GM19023 (cell line): Measurements from ENCODE around the gene LMNA.
A peak's percentile ranks its signal among the peaks of the same experiment; 100 is the strongest.
"Not testable (repeated sequence)": the region's sequence is repeated elsewhere in the genome, so short reads cannot be mapped to it uniquely, and the experiment has no call there.

ENCODE experiments used
- ATAC-seq: cut with Tn5 transposase; IDR thresholded peaks from one replicate; pipeline ENCODE4 v1.9.1; 2021; ENCODE audit warnings: mild to moderate bottlenecking, moderate library complexity; ENCODE audit not compliant: unreplicated experiment

The LMNA gene

GRCh38 chr1:156114101-156114918, at the start of gene LMNA:
TSS of gene LMNA (plus strand) at chr1:156114711. CDS start at chr1:156114919, 208 bp downstream.
- peak; percentile 76 for ATAC-seq

GRCh38 chr1:156065212-156065611, 49.3 kb upstream of the LMNA start:
- no peak for ATAC-seq

DNA sequence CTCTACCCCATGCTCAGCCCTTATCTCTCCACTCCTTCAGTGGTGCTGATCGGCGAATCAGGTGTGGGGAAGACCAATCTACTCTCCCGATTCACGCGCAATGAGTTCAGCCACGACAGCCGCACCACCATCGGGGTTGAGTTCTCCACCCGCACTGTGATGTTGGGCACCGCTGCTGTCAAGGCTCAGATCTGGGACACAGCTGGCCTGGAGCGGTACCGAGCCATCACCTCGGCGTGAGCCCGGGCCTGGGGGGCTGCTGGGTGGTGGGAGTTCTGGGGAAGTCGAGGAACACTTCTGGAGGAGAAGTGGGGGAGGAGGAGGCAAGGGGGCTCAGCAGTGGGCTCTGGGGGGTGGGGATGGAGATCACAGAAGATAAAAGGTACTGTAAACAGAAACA, 48.6 kb upstream of the LMNA start:
- no peak for ATAC-seq

DNA sequence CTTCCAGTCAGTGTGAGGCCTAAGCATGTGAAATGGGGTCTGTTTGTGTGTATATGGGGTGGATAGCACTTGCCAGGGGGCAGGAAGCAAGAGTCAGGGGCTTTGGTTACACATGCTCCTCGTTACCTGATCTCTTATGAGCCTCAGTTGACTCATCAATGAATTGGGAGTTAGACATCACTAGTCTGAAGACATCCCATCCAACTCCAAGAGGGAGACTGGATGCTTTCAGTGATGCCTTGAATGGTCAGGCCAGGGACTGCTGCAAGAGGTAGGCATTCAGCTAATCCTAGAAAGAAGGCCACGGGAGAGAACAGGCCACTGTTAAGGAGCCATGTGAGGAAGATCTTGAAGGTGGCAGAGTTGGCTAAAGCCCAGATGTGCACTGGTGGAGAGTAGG, 47.2 kb upstream of the LMNA start:
- ATAC-seq = no peak

DNA sequence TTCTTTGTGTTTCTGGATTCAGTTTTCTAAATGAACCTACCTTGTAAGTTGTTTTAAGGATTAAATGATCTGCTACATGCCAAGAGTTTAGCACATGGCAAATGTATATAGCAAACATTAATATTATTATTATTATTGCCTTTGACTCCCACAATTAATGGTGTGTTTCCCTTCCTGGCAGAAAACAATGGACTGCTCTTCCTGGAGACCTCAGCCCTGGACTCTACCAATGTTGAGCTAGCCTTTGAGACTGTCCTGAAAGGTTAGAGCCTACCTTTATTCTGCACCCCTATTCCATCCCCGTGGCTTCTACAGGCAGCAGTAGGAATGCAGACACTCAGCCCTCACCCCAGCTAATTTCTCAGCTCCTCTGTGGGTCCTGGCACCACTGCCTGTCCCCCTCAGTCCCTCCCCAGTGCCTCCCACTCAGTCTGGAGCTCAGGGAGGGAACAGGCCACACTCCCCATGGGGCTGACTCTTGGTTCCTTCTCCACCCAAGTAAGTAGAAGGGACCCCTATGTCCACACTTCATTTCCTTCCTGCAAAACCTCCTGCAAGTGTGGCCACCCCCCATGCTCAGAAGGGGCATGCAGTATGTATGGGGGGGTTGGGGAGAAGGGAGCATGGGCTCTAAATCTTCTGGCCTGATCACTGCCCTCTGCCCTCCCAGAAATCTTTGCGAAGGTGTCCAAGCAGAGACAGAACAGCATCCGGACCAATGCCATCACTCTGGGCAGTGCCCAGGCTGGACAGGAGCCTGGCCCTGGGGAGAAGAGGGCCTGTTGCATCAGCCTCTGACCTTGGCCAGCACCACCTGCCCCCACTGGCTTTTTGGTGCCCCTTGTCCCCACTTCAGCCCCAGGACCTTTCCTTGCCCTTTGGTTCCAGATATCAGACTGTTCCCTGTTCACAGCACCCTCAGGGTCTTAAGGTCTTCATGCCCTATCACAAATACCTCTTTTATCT, 44.7 kb upstream of the LMNA start:
- ATAC-seq = no peak

DNA sequence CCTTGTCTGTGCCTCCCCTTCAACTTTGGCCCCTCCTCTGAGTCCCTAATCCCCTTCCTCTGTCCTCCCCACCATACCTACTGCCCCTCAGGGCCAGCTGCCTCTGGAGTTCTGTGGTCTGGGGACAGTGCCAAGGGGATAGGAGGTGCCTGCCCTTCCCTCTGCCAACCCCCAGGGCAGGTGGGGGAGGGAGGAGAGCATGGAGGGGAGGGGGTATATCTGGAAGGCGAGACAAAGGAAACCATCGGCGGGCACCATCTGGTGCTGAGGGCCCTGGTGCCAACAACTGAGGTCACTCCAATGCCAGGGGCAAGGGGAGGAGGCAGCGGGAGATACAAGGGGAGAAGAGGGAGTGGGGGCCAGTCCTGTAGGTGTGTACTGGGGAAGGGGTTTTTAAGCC, 44.0 kb upstream of the LMNA start:
- no peak for ATAC-seq

- not testable (repeated sequence) for ATAC-seq
Observed at GRCh38 chr1:156071332-156071816, 43.1 kb upstream of the LMNA start.

GRCh38 chr1:156072251-156072650, 42.3 kb upstream of the LMNA start:
- no peak for ATAC-seq

DNA sequence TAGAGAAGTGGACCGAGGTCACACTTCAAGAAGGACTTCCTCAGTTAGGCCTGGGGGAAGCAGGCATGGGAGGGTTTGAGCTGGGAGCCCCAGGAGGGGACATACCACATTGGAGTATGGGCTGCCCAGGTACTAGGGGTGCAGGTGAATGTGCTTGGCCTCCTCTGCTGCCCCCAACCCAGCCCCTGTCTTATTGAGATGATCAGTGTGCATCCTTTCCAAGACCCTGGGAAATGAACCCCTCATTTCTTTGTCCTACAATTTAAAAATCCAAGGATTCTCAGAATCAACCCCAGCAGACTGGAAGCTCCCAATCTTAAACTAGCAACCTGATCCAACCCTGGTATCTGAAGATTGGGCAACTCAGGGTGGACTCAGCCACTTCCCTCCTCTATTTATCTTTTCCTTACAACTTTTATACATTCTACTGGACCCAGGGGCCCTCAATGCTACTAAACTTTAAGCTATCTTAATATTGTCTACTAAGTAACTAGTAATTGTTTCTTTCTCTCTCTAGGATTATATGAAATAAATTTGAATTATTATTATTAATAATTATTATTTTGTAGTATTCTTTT, 41.3 kb upstream of the LMNA start:
- no peak for ATAC-seq

DNA sequence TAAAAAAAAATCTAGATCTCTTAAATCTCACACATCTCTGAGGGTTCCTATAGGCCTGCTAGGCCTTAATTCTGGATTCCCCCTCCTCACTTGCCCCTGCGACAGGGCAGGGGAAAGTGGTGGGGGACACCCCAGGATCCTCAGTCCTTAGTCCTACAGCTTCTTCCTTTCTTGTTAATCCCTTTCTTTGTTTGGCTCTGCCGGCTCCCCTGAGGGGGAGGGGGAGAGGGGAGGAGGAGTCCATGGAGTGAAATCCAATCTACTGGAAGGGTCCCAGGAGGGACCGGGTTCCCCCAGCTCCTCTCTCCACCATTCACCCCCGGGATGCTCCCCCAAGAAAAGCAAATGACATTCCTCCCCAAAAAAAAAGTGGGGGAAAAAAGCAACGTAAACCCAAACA, 40.8 kb upstream of the LMNA start:
- ATAC-seq = no peak

DNA sequence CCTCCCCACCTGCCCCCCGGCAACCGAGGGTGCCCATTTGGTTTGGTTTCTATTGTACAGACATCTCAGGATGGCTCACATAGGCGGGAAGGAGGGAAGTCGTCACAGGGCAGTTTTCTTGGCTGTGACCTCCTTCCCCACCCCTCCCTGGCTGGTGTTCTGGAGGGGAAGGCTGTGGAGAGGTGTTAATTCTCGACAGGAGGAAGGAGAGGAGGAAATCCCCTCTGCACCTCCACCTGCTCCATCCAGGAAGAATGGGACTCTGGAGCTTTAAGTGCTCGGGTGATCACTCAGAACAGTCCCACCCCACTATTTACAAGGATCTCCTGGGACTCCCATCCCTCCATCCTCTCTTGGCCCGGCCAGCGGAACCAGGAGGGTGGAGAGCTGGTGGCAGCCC, 39.9 kb upstream of the LMNA start:
- no peak for ATAC-seq

DNA sequence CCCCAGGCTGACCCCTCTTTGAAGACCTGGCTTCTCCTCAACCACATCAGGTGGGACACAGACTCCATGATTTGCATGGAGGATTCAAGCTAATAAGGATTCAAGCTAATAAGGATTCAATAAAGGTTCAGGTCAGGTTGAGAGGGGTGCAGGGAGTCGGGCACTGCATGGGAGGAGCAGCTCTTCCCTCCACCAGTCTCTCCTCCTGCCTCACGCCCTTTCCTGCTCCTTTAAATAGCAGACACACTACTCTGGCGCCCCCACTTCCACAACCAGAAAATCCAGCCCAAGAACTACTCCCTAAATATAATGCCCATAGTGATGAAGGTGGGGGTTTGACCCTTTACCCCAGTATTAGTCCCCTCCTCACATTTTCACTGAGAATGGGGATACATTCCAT, 39.3 kb upstream of the LMNA start:
- no peak for ATAC-seq

DNA sequence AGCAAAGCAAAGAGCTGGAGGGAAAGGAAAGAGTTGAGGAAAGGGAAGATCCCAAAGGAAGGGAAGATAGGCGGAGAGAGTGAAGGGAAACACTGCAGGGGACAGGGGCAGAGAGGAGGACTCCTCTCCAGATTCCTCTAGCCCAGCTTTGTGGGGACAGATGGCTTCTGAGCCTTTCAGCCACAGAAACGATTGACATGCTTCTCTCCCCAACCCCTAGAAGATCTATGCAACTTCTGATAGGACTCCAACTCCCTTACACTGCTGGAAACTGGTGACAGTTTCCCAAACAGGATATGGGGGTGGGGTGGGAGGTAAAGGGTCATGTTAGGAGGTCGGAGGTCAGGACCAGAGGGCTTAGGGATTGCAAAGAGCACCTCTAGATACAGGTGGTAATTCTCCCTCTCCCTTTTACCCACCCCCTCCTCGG, 38.7 kb upstream of the LMNA start:
- no peak for ATAC-seq

- no peak for ATAC-seq
Observed at GRCh38 chr1:156076609-156077429, 37.7 kb upstream of the LMNA start.

DNA sequence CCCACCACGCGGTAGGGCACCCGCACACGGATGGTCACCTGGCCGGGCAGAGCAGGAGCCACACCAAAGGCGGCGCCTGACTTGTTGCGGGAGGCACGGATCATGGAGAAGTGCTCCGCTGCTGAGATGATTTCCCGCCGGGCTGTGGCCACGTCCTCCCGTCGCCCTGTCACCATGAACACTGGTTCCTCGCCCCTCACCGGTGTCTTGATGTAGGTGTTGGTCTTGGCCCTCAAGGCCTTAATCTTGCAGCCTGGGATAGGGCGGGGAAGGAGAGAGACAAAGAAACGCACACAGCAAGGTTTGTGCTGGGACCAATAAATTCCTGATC, 37.1 kb upstream of the LMNA start:
- no peak for ATAC-seq

DNA sequence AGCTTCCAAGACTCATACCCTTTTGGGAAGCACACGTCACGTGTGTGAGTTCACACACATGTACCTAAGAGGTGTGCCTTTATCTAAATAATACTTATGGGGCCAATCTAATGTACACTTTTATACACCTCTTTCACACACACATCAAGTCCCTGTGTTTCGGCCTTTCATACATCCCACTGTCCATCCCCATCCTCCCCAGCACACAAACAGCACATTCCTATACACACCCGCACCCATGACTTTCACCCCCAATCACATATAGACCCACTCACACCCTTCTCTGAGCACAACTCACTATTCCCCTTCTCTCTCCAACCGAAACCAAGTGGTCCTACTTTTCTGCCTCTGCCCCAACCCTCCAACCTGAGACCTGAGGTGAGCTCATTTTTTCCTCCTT, 35.8 kb upstream of the LMNA start:
- no peak for ATAC-seq

DNA sequence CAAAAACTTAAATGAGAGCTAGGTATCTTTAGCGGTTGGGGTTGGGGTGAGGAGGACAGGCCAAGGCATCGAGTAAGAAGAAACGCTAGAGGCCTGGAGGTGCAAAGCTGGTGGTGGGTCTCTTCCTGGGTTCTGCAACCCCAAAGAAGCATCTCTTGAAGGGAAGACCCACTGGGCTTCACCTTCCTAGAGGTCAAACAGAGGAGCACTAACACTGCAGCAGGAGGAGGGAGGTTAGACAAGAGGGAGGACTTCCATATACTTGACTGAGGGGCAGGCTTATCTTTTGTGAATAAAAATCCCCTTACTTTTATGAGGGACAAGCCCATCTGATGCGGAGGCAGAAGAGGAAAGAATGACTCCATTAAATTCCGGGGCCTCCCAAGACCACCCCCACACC, 34.7 kb upstream of the LMNA start:
- ATAC-seq = no peak

DNA sequence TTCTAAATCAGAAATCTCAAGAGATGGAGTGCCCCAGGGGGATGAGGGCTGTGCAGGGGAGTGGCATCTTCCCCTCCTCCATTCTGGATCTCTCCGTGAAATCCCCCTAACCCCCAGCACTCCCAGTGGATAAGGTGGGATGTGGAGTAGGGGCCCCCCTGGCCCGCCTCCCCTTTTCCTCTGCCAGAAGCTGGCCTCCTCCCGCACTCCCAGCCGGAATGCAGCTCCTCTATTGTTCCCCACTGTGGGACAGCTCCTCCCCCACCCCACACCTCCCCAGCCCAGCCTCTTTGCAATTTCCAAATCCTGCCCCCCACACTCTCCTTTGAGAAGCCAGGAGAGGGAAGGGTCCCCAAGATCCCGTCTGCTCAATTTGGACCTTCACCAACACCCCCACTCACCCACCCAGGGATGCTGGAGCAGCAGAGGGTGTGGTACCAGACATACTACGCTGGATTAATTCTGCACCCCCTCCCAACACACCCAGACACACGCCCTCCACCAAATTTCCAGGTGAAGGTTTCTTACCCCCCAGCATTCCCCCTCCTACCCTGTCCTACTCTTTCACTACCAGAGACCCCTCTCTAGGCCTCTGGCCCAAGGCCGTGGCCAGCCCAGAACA, 34.2 kb upstream of the LMNA start:
- no peak for ATAC-seq

DNA sequence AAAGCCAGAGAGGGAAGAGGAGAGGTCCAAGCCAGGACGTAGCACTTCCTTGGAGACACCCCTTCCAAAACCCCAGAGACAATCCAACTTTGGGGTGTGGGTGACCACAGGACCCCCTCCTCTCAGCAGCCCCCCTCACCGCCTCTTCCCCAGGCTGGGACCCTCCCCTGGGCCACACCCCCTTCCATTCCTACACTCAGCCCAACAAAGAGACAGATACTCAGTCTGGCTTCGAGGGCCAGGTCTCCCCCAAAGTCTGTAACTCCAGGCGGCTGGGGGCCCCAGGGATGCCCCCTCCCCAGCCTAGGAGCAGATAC, 33.7 kb upstream of the LMNA start:
- ATAC-seq = no peak

DNA sequence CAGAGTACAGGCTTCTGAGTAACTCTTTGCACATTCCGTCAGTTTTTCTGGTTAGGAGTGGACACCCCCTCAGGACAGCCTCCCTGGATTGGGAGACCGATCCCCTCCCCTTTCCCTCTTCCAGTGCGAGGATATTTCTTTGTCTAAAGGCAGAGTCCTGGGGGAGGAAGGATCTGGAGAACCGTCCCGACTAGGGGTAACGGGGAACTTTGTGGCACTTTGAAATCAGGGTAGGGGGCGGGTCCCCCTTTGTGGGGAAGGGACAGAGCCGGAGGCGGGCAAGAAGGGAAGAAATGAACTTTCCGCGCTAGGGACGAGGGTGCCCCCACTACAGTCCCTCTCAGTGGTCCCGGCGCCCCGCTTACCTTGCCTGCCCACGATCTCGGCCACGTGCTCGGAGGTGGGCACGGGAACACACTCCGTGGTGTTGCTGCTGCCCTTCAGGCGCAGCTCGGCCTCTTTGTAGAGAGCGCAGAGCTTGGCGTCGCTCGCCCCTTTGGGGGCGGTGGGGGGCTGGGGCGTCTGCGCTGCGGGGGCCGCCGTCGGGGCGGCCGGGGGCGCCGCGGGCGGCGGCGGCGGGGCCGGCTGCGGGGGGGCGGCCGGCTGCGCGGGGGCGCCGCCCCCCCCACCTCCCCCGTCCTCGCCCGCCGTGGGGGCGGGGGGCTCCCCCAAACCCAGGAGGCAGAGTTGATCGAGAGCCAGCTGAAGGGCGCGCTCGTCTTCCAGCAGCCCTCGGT, 33.2 kb upstream of the LMNA start:
- ATAC-seq = no peak
